ENCODE results near the gene NUAK1.

GRCh38 chr12:106048016-106048415, 90.7 kb downstream of the NUAK1 start:
- TF ChIP-seq EZH2phosphoT487 (IDR thresholded peaks at IDR 0.05; ENCODE audit: insufficient read depth, low read depth) (no peak), EZH2 (IDR thresholded peaks at IDR 0.05; ENCODE audit: insufficient read depth, poor library complexity, severe bottlenecking) (no peak)

Data from GM23248 (cell line).